Ishikawa (cell line): ENCODE measurements around the gene CMPK2.

Source experiments
- EP300 ChIP-seq: IDR thresholded peaks from 2 replicates; pipeline ENCODE4 v1.6.1; 2012; ENCODE audit warnings: borderline replicate concordance
- RAD21 ChIP-seq: IDR thresholded peaks from 2 replicates; pipeline ENCODE4 v1.6.1; 2012; ENCODE audit warnings: low read depth
- TAF1 ChIP-seq: IDR thresholded peaks from 2 replicates; pipeline ENCODE4 v1.6.1; 2012; ENCODE audit warnings: low read depth, mild to moderate bottlenecking
- TEAD4 ChIP-seq: IDR thresholded peaks from 2 replicates; pipeline ENCODE4 v1.6.1; 2012
- YY1 ChIP-seq: IDR thresholded peaks from 2 replicates; pipeline ENCODE4 v1.6.1; 2012; ENCODE audit warnings: low read depth
- TF ChIP-seq, protein P1 (sequence below): IDR thresholded peaks from 2 replicates; pipeline ENCODE4 v1.6.1; 2012; ENCODE audit warnings: low read depth, mild to moderate bottlenecking
- TF ChIP-seq, protein P2 (sequence below): IDR thresholded peaks from 2 replicates; pipeline ENCODE4 v1.6.1; 2012

DNA sequence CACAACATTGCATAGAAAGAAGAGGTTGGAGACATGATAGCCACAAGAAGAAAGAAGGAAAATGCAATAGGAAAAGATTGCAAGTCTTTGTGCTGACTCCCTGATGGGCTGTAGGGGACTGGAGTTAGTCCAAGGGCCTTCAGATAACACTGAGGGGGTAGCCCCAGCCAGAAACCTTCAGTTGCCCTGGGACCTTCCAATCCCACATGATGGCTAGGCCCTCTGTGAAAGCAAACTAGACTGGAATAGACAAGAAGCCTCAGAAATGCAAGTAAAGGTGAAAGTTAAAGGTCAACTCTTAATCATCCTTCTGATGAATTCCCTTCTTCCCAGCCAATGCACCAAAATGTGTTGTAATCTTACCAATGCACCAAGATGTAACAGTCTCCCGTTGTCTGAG lies 19.2 kb downstream of the CMPK2 start:
- TF ChIP-seq, protein P1, sequence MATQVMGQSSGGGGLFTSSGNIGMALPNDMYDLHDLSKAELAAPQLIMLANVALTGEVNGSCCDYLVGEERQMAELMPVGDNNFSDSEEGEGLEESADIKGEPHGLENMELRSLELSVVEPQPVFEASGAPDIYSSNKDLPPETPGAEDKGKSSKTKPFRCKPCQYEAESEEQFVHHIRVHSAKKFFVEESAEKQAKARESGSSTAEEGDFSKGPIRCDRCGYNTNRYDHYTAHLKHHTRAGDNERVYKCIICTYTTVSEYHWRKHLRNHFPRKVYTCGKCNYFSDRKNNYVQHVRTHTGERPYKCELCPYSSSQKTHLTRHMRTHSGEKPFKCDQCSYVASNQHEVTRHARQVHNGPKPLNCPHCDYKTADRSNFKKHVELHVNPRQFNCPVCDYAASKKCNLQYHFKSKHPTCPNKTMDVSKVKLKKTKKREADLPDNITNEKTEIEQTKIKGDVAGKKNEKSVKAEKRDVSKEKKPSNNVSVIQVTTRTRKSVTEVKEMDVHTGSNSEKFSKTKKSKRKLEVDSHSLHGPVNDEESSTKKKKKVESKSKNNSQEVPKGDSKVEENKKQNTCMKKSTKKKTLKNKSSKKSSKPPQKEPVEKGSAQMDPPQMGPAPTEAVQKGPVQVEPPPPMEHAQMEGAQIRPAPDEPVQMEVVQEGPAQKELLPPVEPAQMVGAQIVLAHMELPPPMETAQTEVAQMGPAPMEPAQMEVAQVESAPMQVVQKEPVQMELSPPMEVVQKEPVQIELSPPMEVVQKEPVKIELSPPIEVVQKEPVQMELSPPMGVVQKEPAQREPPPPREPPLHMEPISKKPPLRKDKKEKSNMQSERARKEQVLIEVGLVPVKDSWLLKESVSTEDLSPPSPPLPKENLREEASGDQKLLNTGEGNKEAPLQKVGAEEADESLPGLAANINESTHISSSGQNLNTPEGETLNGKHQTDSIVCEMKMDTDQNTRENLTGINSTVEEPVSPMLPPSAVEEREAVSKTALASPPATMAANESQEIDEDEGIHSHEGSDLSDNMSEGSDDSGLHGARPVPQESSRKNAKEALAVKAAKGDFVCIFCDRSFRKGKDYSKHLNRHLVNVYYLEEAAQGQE, result no peak
- no peak for TF ChIP-seq TAF1
- TF ChIP-seq EP300, result no peak
- TF ChIP-seq RAD21, result no peak
- TF ChIP-seq YY1, result no peak
- TF ChIP-seq, protein P2, sequence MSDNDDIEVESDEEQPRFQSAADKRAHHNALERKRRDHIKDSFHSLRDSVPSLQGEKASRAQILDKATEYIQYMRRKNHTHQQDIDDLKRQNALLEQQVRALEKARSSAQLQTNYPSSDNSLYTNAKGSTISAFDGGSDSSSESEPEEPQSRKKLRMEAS, result no peak
- TF ChIP-seq TEAD4, result no peak
